Measurements from ENCODE around the gene PUS10.

Gene PUS10

DNA sequence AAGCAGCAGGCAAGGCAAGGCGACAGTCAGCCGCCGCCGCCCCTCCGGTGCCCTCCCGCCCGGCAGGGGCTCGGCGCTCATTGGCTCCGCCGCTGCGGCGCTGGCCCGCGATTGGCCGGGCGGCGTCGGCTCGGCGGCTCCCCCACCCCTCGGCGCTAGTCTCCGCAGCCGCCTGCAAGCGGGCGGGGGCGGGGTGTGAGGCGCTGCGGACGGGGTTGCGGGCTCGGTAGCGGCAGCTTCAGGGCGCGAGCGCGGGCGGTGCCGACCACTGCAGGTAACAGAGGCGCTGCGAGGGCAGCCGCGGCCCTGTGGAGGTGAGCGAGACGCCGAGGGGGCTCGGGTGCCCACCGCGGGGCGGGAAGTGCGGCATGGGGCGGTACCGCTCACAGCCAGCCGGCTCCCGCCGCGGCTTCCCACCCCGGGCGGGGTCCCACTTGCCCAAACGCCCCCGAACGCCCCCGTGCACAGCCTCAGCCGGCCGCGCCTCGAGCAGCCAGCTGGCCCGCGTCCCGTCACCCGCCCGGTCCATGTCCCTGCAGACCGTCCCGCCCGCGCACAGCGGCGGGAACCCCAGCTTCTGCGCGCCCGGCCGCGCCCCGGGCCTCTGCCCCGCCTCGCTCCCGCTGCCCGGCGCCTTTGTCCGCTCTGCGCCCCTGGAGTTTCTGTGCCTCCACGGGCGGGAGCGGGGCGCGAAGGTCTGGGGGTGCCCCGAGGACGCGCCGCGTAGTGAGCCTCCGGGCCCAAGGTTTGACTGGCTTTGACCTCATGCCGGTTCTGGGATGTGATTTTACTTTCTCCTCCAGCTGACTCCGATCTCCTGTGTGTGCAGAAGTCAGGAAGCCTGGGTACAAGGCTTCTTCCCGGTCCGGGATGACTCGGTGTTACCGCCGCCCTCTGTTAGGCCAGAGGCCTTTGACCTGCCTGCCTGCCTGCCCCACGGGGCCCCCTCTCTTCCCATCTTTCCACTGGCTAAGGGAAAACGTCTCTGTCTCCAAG, 48.0 kb upstream of the PUS10 start, which contains the start of gene SANBR (continued):
- 0 out of 2 replicates have a peak, but pooled peaks have one; percentile 46 for TF ChIP-seq KLF9 (tag by site-specific recombination; IDR thresholded peaks at IDR 0.05; ENCODE audit: low read depth)
- TF ChIP-seq CTCF (tag by site-specific recombination; IDR thresholded peaks at IDR 0.05), result 0 out of 2 replicates have a peak, but pooled peaks have one; percentile 16
- no peak for TF ChIP-seq ZNF610 (tag by site-specific recombination; IDR thresholded peaks at IDR 0.05; ENCODE audit: borderline replicate concordance)
- TF ChIP-seq PRDM10 (tag by site-specific recombination; IDR thresholded peaks at IDR 0.05), result peak; percentile 66
- TF ChIP-seq EGR2 (tag by site-specific recombination; IDR thresholded peaks at IDR 0.05; ENCODE audit: low read depth), result 0 out of 2 replicates have a peak, but pooled peaks have one; percentile 37
- no peak for TF ChIP-seq ZNF24 (tag by site-specific recombination; IDR thresholded peaks at IDR 0.05)
- TF ChIP-seq SP2 (tag by site-specific recombination; IDR thresholded peaks at IDR 0.05), result peak; percentile 34; the same call in 1 of the 2 replicates
- peak; percentile 43; the same call in 1 of the 2 replicates for TF ChIP-seq KLF10 (tag by site-specific recombination; IDR thresholded peaks at IDR 0.05)
- TF ChIP-seq SCRT2 (tag by site-specific recombination; IDR thresholded peaks at IDR 0.05), result no peak
- TF ChIP-seq ZNF654 (tag by site-specific recombination; IDR thresholded peaks at IDR 0.05; ENCODE audit: low read depth), result no peak
- TF ChIP-seq KLF1 (tag by site-specific recombination; IDR thresholded peaks at IDR 0.05), result peak; percentile 37; the same call in 1 of the 2 replicates
- TF ChIP-seq ZNF335 (tag by site-specific recombination; conservative IDR thresholded peaks at IDR 0.05), result peak; percentile 72
- TF ChIP-seq GLIS2 (tag by site-specific recombination; IDR thresholded peaks at IDR 0.05), result peak; percentile 54; the same call in 1 of the 2 replicates
- 0 out of 2 replicates have a peak, but pooled peaks have one; percentile 40 for TF ChIP-seq ZBTB10 (tag by site-specific recombination; IDR thresholded peaks at IDR 0.05)

- CTCF ChIA-PET, result no interaction called here
- POLR2A ChIA-PET, result interaction anchor here (0.8 kb wide), 1 partner anchor 793 kb away, joined by 3 read pairs; no protein-coding TSS in a partner anchor
- H3K9me3 ChIP-seq (ENCODE audit: control insufficient read depth, insufficient read depth, low read depth, low read length), result no peaks in the 10 kb centered on the region
- H3K4me3 ChIP-seq (ENCODE audit: low read depth, low read length), result no peak overlapping the region
- no peak overlapping the region for H3K27ac ChIP-seq (ENCODE audit: extremely low read depth, low read depth, low read length)
- no peaks in the 10 kb centered on the region for H3K4me1 ChIP-seq (ENCODE audit: control insufficient read depth, insufficient read depth, low read length)
- peaks cover 0 to 3% of the 10 kb centered on the region in 2 experiments; a peak in 1 of 3 replicates for H3K36me3 ChIP-seq (ENCODE audit: control insufficient read depth in 2 of 2, insufficient read depth in 1 of 2, low read length in 2 of 2)
- TF ChIP-seq, protein P1, sequence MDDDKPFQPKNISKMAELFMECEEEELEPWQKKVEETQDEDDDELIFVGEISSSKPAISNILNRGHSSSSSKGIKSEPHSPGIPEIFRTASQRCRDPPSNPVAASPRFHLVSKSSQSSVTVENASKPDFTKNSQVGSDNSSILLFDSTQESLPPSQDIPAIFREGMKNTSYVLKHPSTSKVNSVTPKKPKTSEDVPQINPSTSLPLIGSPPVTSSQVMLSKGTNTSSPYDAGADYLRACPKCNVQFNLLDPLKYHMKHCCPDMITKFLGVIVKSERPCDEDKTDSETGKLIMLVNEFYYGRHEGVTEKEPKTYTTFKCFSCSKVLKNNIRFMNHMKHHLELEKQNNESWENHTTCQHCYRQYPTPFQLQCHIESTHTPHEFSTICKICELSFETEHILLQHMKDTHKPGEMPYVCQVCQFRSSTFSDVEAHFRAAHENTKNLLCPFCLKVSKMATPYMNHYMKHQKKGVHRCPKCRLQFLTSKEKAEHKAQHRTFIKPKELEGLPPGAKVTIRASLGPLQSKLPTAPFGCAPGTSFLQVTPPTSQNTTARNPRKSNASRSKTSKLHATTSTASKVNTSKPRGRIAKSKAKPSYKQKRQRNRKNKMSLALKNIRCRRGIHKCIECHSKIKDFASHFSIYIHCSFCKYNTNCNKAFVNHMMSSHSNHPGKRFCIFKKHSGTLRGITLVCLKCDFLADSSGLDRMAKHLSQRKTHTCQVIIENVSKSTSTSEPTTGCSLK (tag by site-specific recombination; IDR thresholded peaks at IDR 0.05), result no peak
- TF ChIP-seq, protein P2, sequence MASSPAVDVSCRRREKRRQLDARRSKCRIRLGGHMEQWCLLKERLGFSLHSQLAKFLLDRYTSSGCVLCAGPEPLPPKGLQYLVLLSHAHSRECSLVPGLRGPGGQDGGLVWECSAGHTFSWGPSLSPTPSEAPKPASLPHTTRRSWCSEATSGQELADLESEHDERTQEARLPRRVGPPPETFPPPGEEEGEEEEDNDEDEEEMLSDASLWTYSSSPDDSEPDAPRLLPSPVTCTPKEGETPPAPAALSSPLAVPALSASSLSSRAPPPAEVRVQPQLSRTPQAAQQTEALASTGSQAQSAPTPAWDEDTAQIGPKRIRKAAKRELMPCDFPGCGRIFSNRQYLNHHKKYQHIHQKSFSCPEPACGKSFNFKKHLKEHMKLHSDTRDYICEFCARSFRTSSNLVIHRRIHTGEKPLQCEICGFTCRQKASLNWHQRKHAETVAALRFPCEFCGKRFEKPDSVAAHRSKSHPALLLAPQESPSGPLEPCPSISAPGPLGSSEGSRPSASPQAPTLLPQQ (tag by site-specific recombination; IDR thresholded peaks at IDR 0.05), result no peak
- TF ChIP-seq MEIS1 (CRISPR knock-in tag; IDR thresholded peaks at IDR 0.05; ENCODE audit: borderline replicate concordance), result no peak
- no peak for TF ChIP-seq ZNF148 (tag by site-specific recombination; IDR thresholded peaks at IDR 0.05; ENCODE audit: borderline replicate concordance)
- no peak for TF ChIP-seq ZNF169 (tag by site-specific recombination; IDR thresholded peaks at IDR 0.05)
These were observed 41.3 kb upstream of the PUS10 start for GRCh38 chr2:61059382-61059781.
